HG03060 (cell line): ENCODE data around the gene ESRRB.
"Not testable (repeated sequence)": the region's sequence is repeated elsewhere in the genome, so short reads cannot be mapped to it uniquely, and the experiment has no call there.

Experiments
- ATAC-seq: cut with Tn5 transposase; IDR thresholded peaks from one replicate; pipeline ENCODE4 v1.9.1; 2021; ENCODE audit warnings: low read depth, moderate number of reproducible peaks; ENCODE audit not compliant: unreplicated experiment

Gene ESRRB

GRCh38 chr14:76531821-76532318 is 155.9 kb downstream of the ESRRB start:
- no peak for ATAC-seq

- not testable (repeated sequence) for ATAC-seq
Observed at GRCh38 chr14:76536636-76537035, 160.7 kb downstream of the ESRRB start.

- ATAC-seq: no peak
Observed at GRCh38 chr14:76537906-76538647, 162.1 kb downstream of the ESRRB start.

- no peak for ATAC-seq
Observed at GRCh38 chr14:76538648-76539008, 162.7 kb downstream of the ESRRB start.

GRCh38 chr14:76539130-76539529 is 163.2 kb downstream of the ESRRB start:
- no peak for ATAC-seq

GRCh38 chr14:76541594-76542219 is 165.8 kb downstream of the ESRRB start:
- ATAC-seq: no peak

- ATAC-seq: no peak
Observed at GRCh38 chr14:76546426-76547221, 170.7 kb downstream of the ESRRB start.

GRCh38 chr14:76547831-76548230 is 171.9 kb downstream of the ESRRB start:
- no peak for ATAC-seq

GRCh38 chr14:76550534-76550933 is 174.6 kb downstream of the ESRRB start:
- ATAC-seq: no peak

- no peak for ATAC-seq
Observed at GRCh38 chr14:76551116-76551515, 175.2 kb downstream of the ESRRB start.
